ENCODE measurements around the gene SGCG. TPM values are rescaled to one million over a fixed set of nuclear protein-coding genes. Genes with fewer than 3 reads are reported as not detected.
"Not testable (repeated sequence)": the region's sequence is repeated elsewhere in the genome, so short reads cannot be mapped to it uniquely, and the experiment has no call there.

Gene SGCG
- total RNA-seq, 1 experiment from 2014 or later: 0.62 TPM

DNA sequence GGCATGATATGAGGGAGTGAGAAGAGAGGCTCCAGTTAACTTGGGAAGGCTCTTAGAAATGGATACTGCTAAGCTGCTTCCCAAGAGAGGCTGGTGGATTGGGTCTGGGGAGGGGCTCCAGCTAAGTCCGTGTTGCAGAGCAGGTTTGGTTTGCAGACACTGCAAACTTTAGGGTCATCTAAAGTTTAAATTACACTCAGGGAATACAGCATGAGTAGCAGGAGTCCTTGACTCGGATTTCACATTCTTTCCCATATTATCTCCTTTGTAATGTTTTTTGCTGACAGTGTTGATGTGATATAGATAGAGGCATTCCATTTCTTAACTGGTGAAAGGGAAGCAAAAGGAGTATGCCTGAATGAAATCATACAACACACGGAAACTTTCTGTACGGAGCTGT is 31.9 kb downstream of the SGCG start:
- no peak for DNase-seq (ENCODE audit: low spot score)

DNA sequence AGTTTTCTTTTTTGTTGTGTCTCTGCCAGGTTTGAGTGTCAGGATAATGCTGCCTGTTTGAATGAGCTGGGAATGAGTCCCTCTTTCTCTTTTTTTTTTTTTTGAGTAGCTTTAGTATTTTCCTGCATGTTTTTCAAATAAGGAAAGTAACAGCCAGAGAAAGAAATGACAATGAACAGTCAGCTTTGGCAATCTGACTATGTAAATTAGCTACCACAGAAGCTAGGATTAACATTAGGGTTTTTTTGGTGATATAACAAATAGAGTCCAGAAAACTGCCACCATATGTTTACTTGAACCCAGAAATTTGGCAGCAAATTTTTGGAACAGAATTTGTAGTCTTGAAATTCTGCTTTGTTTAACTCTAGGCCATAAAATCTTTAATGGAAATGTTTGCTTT is 50.5 kb downstream of the SGCG start:
- DNase-seq (ENCODE audit: low spot score): no peak

DNA sequence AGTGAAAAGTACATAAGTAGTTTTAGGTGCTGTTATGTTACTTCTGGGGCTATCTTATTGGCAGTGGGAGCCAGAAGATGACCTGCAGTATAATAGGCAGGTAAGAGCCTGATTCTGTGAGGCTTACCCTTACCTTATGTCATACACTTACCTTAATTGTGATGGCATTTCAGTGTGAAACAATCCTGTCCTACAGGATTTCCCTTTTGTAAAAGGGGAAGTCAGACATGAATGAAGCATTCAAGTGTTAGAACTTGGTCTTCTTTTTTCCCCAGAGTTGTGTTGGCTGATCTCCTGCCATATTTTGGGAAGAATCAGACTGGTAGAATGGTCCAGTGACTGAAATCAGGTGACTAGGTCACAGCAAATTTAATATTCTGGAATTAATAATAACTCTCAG is 55.2 kb downstream of the SGCG start:
- no peak for DNase-seq (ENCODE audit: low spot score)

DNA sequence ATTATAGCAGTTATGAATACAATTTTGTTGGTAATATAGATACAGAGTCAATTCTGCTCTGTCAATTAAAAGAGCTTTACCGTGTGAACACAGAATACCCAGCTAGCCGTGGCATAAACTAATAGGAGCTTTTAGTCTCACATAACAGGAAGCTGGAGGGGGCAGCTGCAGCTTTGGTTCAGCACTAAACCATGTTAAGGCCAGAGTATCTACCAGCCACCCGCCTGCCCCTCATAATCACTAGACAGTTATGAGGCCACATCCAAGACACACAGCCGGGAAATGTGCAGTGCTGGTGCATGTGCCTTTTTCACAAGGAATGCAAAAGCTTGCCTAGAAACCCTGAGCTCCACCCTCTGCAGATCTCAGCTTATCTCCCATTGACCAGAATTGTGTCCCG is 62.3 kb downstream of the SGCG start:
- DNase-seq (ENCODE audit: low spot score): no peak

DNA sequence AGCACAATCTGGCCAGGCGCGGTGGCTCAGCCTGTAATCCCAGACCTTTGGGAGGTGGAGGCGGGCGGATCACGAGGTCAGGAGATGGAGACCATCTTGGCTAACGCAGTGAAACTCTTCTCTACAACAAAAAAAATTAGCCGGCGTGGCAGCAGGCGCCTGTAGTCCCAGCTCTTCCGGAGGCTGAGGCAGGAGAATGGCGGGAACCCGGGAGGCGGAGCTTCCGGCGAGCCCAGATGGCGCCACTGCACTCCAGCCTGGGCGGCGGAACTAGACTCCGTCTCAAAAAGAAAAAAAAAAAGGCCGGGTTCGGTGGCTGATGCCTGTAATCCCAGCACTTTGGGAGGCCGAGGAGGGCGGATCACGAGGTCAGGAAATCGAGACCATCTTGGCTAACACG is 67.6 kb downstream of the SGCG start:
- not testable (repeated sequence) for DNase-seq (ENCODE audit: low spot score)

DNA sequence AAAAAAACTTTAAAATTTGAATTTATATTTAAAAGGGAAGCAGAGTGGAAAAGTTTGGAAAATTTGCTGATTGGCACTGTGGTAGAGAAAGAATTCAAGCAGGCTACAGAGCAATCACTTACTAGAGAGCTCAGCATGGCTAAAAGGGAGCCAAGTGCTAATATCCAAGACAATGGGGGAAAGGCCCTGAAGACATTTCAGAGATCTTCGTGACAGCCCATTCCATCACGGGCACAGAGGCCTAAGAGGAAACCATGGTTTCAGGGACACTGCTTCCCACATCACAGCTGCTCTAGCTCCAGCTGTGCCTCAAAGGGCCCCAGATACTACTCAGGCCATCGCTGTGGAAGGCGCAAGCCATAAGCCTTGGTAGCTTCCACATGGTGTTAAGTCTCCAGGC is 73.7 kb downstream of the SGCG start:
- DNase-seq (ENCODE audit: low spot score): no peak

DNA sequence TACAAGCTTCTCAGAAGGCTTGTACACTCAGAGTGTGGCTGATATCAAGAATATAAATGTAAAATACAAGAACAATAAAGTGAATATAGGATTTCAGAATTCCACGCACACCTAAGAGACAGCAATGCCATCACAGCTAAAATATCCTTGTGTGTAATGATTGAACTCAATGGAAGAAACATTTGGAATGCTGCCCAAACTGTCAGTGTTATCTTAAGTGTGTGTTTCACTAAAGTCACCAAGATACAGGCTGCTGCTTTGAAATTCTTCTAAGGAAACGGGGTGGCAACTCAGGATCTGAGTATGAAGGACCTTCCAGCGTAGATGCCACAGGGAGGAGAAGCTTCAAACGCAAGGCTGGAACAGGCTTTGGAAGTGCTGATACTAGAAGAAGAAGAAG is 86.8 kb downstream of the SGCG start:
- no peak for DNase-seq (ENCODE audit: low spot score)

DNA sequence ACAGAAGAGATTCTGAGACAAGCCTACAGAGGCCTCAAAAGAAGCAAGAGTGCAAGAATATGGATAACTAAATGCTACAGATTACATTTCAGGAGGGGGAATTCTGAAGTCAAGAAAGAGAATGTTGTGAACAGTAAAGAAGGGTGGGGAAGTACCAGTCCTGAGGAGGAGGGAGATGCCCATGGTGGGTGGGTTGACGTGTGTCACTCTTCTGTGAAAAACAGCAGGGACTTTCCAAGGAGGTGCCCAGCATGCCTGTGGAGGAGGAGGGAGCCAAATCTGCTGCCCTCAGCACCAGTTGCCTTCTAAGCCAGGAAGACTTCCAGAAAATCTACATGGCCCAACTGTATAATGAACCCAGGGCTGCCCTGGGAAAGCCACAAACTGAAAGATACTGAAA is 87.7 kb downstream of the SGCG start:
- DNase-seq (ENCODE audit: low spot score): no peak

DNA sequence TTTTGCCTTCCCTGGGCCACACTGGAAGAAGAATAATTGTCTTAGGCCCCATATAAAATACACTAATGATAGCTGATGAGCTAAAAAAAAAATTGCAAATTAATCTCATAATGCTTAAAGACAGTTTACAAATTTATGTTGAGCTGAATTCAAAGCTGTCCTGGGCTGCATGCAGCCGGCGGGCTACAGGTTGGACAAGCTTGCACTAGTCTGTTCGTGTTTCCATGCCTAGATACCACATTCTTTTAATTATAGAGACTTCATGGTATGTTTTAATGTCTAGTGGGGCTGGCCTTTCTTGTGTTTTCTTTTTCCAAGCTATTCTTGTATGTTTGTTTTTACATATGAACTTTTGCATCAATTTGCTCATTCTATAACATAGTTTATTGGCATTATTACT is 90.6 kb downstream of the SGCG start:
- no peak for DNase-seq (ENCODE audit: low spot score)

DNA sequence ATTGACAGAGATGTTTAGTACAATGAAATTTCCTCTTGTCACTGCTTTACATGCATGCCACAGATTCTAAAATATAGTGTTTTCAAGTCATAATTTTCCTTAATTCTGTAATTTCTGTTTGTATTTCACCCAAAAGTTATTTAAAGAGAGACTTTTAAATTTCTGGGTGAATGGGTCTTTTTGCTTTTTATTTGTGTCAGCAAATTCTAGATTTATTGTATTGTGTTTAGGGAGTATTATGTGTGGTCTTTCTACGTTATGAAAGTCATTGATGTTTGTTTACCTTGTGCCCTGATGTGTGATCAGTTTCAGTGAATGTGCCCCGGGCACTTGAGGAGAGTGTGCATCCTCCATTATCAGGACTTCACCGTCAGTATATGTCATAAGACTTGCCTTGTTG is 92.7 kb downstream of the SGCG start:
- DNase-seq (ENCODE audit: low spot score): no peak

DNA sequence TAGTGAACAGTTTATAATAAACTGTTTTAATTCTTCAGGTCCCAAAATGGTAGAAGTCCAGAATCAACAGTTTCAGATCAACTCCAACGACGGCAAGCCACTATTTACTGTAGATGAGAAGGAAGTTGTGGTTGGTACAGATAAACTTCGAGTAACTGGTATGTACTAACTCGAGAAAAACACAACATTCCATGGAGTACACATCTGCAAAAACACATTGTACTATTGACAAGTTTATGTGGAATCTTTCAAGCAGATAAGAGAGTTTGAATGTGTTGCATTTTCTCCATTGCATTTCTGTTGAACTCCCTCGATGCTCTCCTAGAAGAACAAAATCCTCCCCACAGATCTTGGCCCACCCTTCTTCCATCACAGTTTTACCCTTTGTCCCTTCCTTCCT is 98.5 kb downstream of the SGCG start:
- no peak for DNase-seq (ENCODE audit: low spot score)

DNA sequence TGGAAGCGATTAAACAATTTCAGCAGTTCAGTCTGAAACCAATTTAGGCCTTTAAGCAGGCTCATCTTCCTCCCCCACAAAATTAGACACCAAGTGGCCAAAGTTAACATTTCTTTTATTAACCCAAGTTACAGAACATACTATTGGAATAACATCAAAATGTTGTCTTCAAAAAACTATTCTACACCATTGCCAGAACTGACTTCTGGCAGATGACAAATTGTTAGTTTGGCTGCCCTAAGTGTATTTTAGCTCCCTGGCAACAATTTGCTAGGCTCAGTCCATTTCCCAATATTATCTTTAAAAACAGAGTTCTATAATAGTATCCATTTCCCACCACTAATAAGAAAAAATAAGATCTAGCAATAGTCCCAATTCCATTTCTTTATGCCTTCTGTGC is 107.8 kb downstream of the SGCG start:
- DNase-seq (ENCODE audit: low spot score): no peak

DNA sequence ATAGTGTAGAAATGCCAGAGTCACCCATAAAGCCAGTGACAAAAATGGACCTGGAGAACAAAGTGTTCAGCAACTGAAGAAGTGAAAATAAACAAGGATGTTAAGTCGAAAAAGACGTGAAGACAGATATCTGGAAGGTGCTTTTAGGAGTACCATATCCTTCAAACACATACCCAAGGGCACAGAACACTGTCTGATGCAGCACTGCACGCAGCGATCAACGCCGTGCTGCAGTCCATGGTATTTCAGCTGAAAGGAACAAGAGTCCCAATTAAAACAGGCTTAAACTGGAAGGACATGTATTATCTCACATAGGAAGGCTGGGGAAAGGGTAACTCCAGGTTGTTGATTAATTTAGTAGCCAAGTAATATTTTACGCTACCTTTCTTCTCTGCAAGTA is 108.2 kb downstream of the SGCG start:
- DNase-seq (ENCODE audit: low spot score): no peak

DNA sequence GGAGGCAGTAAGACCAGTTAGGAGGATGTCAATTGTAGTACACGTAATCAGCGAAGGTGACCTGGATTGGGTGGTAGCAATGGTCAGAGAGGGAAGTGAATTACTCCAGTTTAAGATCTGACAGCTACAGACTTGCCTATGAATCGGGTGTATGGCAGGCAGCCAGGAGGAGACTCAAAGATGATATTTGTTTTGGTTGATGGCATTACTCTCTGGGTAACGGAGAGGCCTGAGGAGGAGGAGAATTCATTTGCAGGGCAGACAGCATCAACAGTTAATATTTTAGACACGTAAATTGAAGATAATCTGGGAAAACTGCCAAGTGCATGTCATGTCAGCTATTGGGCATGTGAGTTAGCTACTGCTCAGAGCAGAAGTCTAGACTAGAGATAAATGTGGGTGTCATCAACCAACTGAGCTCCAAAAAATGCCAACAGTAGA is 109.2 kb downstream of the SGCG start:
- DNase-seq (ENCODE audit: low spot score): no peak

DNA sequence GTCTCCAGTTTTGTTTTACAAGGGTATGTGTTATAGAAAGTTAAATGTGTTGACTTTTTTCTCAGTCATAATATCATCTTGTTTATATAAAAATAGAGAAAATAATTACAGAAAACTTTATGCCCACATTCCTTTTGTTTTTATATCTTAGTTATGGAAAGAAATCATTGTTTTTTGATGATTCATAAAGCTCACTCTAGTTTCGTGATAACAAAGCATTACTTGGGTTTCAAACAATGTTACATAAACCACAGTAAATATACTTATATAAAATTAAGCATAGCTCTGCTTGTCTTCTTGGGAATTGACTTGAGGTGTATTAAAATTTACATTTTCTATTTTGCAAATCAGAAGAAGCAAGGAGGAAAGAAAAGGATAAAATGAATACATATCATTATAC is 111.8 kb downstream of the SGCG start:
- no peak for DNase-seq (ENCODE audit: low spot score)

DNA sequence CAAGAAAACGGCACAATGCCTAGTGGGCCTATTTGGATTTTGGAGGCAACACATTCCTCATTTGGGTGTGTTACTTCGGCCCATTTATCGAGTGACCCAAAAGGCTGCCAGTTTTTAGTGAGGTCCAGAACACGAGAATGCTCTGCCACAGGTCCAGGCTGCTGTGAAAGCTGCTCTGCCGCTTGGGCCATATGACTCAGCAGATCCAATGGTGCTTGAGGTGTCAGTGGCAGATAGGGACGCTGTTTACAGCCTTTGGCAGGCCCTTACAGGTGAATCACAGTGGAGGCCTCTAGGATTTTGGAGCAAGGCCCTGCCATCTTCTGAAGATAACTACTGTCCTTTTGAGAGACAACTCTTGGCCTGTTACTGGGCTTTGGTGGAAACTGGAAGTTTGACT is 134.1 kb downstream of the SGCG start:
- DNase-seq (ENCODE audit: low spot score): not testable (repeated sequence)

DNA sequence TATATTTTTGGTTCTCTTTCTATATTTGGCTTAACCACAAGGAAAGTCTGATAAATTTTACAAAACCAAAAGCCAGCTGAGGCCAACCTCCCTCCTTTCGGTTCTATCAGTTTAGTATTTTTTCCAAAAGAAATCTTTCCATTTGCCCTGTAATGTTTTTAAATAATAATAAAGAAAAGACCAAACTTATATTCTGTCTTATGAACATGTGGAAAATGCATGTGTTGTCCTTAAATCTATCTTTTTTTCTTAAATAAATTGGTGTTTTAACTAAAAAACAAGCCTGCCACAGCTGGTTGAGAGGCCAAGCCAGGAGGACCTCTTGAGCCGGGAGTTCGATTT is 139.1 kb downstream of the SGCG start:
- no peak for DNase-seq (ENCODE audit: low spot score)

DNA sequence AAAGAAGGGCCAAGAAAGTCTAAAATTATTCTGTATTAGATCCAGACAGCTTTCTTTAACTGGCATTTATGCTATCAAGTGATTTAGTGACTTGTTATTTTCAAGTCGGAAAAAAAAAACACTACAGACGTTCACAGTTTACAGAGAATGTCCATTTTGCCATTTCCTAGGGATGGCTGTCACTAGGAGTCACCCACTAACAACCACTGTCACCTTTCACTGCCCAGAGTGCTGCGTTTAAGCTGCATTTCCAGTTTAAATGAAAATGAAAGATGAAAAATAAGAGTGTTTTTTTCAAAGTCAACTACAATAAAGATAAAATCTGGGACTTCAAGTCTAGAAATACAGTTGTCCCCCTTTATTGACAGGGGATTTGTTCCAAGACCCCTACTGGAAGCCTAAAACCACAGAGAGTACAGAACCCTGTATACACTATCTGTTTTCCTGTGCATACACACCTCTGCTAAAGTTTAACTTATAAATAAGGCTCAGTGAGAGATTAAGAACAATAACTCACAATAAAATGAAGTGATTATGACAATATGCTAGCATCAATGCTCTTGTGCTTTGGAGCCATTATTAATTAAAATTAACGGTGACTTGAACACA is 140.3 kb downstream of the SGCG start:
- DNase-seq (ENCODE audit: low spot score): no peak

DNA sequence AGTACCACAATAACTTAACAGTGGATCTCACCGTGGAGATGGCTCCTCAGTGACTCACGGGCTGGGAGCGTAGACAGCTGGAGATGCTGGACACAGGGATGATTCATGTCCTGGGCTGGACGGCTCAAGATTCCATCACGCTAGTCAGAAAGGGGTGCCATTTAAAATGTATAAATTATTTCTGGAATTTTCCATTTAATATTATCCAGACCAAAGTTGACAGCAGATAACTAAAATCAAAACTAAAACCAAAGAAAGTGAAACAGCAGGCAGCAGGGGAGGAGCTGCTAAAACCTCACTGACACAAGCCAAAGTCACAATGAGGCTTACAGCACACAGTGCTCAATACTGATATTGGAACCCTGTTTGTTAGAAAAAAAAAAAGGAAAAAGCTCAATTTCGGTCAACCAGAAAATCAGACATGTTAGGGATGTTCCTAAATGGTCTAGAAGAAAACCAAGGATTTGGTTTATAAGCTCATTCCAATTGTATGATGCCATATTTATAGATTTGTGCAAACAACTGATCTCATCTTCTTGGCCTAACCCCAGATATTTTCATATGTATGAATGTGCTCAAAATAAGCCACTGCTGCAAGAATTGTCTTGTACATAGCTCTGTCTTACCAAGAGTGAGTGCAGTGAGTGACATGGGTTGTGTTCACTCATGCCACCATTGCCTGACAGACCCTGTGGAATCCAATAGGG is 140.9 kb downstream of the SGCG start:
- DNase-seq (ENCODE audit: low spot score): peak; percentile 62

DNA sequence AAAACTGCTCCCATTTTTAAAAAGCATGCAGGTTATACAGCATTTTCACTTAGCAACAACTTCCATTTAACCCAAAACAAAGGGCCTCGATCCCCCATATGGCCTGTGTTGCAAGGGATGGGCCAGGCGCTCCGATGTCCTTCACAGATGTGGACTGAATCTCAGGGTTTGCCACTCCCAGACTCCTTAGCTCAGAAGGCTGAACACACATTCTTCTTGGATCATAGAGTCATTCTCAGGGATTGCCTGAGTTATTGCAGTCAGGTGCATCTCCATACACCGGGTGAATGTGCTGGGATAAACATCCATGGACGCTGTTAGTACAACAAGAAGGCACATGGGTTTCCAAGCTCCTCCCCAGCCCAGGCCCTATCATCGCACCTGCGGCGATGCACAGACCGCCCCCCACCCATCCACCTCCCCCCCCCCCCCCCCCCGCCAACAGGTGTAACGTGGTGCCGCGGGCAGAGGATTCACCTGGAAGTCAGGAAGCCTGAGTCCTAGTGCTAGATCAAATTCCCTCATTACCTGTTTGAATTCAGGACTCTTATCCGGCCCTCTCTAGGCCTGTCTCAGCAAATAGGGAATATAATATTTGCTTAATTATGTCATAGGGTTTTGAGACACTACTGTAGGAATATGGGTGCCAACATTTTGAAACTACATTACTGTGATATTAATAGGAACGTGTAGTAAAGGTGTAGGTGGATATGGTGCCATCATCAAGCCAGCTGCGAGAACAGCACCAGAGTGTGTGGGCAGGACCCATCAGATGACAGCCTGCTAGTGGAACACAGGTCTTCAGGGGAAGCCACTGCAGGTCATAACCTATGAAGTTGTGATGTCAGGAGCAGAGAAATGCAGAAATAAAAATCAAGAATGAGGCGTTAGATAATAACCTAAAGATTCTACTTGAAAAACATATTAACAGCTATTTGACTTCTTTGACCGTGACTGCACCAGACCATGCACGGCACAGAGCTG is 141.9 kb downstream of the SGCG start:
- no peak for DNase-seq (ENCODE audit: low spot score)

DNA sequence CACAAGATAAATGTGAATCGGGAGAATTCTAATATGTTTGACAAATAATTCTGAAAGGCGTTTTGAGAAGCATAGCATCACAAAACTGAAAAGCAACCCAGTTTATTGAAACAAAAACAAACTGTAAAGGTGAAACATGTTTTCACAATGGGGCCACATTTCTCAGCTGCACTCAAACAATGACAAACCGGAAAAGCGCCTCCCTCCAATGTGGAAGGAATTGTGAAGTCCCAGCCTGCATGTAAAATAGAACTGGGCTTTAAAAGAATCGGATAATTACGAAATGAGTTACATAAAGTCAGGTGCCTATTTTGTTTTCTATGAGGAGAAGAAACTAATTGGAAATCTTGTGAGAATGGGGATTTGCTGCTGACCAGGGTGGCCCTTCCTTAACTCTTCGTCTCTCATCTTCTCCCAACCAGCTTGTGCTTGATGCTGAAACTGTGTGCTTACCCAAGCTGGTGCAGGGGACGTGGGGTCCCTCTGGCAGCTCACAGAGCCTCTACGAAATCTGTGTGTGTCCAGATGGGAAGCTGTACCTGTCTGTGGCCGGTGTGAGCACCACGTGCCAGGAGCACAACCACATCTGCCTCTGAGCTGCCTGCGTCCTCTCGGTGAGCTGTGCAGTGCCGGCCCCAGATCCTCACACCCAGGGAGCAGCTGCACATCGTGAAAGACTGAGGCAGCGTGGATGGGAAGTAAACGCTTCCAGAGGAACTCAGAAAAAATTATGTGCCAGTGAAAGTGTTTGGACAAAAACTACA is 143.3 kb downstream of the SGCG start:
- no peak for DNase-seq (ENCODE audit: low spot score)

DNA sequence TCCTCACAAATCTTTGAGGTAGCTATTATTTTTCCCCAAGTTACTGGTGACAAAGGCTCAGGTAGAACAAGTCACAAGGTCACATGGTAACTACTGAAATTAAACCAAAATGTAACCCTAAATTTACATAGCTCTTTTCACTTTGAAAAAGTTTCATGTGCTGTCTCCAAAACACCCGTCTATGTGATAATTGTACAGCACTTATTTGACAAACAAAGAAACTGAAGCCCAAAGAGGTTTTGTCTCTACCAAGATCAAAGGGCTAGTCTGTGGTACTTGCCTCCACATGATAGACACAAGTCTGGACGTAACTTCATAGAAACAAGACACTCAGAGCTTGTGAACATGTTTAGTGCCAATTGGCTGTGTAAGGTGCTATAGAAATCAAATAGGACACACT is 144.4 kb downstream of the SGCG start:
- no peak for DNase-seq (ENCODE audit: low spot score)
